ENCODE measurements around the gene TRUB2.

The TRUB2 gene

DNA sequence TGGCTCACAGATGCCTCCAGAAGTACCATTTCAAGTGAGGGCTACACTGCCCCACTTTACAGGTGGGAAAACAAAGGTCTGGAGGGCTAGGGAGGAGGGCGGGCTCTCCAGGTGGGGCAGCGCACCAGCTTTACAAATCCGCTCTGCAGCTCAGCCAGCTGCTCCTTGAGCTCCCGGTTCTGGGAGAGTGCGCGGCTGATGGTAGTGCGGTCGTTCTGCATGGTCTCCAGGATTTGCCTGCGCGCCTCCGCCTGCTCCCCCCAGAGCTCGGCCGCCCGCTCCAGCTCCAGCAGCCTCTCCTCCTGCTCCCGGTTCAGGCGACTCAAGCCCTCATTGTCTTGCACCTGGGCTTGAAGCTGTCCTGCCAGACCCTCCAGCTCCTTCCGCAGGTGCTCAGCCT is 61.9 kb downstream of the TRUB2 start:
- DNase-seq: no peak

DNA sequence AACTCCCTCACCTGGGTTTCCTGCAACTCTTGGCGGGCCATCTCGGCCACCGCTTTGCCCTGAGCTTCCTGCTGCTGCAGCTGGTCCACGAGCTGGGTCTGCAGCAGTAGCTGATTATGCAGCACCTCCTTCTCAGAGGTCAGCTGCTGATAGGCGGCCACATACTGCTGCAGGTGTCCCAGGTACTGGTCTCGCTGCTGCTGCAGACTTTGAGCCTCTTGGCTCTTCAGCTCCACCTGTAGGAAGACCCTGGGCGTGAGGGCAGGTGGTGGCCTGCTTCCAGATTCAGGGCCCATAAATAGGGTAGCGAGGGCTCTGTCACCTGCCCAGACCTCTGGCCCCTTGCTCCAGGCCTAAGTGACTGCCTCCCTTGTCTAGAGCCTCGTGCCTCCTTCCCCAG is 63.1 kb downstream of the TRUB2 start:
- no peak for DNase-seq

DNA sequence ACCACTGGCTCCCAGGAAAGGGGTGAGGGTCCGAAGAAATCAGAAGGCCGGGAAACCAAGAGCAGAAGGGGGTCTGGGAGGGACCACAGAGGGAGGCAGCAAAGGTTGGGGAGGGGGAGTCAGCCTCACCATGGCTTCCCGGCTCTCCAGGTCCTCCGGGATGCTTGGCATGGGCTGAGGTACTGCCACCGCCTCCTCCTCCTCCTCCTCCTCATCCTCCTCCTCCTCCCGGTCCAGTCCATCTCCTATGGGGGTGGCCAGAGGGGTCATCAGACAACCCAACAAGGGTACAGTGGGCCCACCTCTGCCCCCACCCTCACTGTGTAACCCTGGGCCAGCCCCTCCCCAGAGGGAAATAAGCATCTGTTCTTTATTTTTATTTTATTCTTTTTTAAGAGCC is 63.9 kb downstream of the TRUB2 start:
- no peak for DNase-seq

DNA sequence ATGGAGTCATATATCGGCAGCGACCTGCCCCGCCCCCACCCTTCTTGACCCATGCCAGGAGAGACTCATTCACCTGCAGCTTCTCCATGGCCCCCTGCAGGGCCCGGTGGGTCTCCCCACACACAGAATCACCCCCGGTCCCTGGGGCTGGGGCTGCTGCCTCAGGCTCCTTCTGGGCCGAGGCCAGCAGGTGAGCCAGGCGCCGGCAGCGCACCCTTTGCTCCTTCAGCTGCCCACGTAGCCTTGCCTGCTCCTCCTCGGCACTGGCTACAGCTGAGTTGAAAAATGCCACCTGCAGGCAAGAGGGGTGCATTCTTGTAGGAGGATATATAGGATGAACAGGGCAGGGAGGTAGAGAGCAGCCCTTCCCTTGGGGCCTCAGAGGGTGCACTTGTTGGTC is 64.3 kb downstream of the TRUB2 start:
- DNase-seq: no peak

DNA sequence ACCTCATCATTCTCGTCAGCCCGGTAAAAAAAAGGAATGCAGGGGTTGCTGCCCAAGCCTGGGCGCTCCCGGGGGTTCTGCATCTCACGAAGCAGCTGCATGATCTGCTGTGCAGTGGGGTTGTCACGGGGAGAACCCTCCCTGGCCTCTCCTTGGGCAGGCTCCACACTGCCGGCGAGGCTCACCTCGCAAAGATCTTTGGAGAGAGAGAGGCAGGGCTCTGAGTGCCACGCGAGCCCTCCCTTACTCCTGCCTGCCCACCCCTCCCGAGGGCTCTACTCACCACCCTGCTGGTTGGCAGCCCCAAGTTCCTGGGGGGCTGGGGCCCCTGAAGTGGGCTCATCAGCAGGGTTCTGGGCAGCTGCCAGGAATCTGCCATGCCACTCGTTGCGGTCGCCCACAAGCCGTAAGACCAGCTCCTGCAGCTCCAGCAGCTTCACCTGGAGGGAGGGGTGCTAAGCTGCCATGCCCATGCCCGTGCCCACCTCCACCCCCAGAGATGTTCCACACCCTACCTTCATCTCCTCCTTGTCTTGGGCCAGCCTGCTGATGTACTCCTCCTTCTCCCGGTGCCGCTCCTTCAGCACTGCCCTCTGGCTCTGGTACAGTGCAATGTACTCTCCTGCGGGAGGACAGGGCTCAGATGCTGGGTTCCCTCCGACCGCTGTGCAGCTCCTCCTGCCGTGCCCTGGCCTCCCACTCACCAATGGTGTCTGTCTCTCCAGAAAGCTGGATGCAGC is 65.0 kb downstream of the TRUB2 start:
- no peak for DNase-seq

Data from NCI-H69 (cell line).